ENCODE results near the gene CNFN.
"Not testable (repeated sequence)": the region's sequence is repeated elsewhere in the genome, so short reads cannot be mapped to it uniquely, and the experiment has no call there.

Gene CNFN

GRCh38 chr19:42351079-42351735, 38.9 kb downstream of the CNFN start:
- no peak for DNase-seq (ENCODE audit: low read depth)

DNA sequence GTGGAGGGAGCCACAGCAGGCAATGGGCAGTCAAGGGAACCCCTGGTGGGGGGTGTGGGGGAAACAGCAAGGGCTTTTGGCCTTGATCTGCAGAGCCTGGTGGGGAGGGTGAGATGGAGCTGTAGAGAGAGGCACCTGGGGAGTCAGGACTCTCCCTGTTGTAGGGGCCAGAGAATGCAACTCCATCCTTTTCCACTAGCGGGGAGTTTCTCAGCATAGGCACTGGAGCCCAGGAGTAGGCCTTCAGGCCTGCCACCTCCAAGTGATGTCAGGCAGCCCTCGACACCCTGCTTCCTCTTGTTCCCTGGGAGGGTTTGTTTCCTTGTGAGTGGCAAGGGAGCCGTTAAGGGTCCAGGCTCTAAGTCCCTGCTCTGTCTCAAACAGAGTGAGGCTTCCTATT, 39.7 kb downstream of the CNFN start:
- DNase-seq (ENCODE audit: low read depth), result no peak

GRCh38 chr19:42349378-42350107, 40.6 kb downstream of the CNFN start:
- DNase-seq (ENCODE audit: low read depth), result no peak

DNA sequence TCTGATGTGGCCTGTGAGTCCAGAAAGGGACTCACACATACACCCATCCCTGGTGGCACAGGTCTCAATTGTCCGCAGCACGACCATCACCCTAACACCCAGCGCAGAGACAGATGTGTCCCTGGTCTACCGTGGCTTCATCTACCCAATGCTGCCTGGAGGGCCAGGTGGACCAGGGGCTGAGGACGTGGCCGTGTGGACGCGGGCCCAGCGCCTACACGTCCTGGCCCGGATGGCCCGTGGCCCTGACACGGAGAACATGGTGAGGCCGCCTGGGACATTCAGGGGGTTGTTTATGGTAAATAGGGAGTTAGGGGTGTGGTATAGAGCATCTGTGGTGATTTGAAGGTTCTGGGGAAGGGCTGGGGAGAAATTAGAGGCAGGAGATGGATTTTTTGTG, 41.9 kb downstream of the CNFN start:
- DNase-seq (ENCODE audit: low read depth), result no peak

DNA sequence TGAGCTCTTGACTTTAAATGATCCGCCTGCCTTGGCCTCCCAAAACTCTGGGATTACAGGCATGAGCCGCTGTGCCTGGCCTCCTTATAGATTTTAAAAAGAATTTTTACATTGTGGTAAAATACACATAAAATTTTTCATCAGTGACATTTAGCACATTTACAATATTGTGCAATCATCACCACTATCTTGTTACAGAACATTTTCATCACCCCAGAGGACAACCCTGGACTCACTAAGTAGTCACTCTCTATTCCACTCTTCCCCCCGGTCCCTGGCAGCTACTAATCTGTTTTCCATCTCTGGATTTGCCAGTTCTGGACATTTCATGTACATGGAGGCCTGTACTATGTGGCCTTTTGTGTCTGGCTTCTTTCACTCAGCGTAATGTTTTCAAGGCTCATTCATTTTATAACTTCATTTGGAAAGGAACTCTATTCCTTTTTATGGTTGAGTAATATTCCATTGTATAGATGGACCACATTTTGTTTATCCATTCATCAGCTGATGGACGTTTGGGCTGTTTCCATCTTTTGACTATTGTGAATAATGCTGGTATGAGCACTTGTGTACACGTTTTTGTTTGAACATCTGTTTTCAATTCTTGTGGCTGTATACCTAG, 44.8 kb downstream of the CNFN start:
- no peak for DNase-seq (ENCODE audit: low read depth)

DNA sequence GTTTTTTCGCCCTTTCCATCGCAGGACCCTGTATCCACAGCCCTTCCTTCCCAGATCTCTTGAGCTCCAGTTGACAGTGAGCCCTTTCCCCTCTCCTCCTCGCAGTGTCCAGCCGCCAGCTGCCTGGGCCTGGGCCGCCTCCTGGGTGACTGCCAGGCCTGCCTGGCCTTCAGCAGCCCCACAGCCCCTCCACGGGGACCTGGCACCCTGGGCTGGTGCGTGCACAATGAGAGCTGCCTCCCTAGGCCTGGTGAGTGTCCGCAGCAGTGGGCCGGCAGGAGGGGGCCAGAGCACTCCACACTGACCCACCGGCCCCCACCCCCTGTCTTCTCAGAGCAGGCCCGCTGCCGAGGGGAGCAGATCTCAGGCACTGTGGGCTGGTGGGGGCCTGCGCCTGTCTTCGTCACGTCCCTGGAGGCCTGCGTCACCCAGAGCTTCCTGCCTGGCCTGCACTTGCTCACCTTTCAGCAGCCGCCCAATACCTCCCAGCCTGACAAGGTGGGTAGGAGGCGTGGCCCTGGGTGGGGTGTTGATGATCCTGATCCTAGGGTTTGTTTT, 45.7 kb downstream of the CNFN start:
- DNase-seq (ENCODE audit: low read depth), result no peak

DNA sequence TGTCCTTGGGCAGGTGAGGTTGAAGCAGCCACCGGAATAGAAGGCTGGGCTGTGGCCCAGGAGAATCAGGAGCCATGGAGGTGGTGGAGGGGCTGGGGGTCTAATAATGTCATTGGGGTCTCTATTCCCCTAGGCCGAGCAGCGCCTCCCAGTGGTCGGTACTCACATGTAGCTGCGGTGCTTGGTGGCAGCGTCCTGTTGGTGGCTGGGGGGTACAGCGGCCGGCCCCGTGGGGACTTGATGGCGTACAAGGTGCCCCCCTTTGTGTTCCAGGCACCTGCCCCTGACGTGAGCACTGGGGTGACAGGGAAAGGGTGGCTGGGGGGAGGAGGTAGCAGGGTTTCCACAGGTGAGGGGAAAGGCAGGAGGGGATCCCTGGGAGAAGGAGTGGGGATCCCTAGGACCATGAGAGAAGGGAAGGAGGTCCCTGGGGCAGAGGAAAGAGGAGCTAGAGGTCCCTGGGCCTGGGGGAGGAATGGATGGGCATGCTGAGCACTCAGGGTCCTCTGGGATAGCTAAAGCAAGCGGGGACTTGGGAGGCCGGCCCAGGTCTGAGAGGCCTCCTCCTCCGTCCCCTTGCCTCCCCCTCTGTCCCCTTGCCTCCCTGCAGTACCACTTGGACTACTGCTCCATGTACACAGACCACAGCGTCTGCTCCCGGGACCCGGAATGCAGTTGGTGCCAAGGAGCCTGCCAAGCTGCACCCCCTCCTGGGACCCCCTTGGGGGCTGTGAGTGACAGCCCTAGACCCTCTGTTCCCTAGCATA, 46.6 kb downstream of the CNFN start:
- DNase-seq (ENCODE audit: low read depth), result no peak

DNA sequence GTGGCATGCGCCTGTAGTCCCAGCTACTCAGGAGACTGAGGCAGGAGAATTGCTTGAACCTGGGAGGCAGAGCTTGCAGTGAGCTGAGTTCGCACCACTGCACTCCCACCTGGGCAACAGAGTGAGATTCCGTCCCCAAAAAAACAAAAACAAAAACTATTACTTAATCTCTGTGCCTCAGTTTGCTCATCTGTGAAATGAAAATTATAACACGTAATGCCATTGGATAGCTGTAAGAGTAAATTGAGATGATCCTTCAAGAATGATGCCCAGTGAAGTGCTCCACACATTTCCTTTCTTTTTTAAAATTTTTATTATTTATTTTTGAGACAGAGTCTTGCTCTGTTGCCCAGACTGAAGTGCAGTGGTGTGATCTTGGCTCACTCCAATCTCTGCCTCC, 50.2 kb downstream of the CNFN start:
- not testable (repeated sequence) for DNase-seq (ENCODE audit: low read depth)

DNA sequence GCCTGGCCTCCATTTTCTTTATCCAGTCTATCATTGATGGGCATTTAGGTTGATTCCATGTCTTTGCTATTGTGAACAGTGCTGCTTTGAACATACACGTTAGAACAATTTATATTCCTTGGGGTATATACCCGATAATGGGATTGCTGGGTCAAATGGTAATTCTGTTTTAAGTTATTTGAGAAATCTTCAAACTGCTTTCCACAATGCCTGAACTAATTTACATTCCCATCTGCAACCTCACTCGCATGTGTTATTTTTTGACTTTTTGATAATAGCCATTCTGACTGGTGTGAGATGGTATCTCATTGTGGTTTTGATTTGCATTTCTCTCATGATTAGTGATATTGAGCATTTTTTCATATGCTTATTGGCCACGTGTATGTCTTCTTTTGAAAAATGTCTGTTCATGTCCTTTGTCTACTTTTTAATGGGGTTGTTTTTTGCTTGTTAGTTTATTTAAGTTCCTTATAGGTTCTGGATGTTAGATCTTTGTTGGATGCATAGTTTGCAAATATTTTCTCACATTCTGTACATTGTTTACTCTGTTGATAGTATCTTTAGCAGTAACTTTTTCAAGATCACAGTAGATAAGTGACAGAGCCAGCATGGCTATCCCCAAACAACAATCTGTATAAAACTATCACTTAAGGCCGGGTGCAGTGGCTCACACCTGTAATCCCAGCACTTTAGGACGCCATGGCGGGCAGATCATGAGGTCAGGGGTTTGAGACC, 50.8 kb downstream of the CNFN start:
- DNase-seq (ENCODE audit: low read depth), result not testable (repeated sequence)
